Activated gamma-delta T cell (primary cell): Measurements from ENCODE around the gene CMIP.

ENCODE experiments used
- DNase-seq: peaks from one replicate; lab custom pipeline; 2025; lab: John Stamatoyannopoulos, UW

CMIP gene

GRCh38 chr16:81661082-81661481 lies 216.5 kb downstream of the CMIP start:
- DNase-seq: no peak

- DNase-seq: no peak
Observed at GRCh38 chr16:81664153-81664552, 219.5 kb downstream of the CMIP start.

GRCh38 chr16:81665588-81665987 lies 221.0 kb downstream of the CMIP start:
- DNase-seq: no peak

DNA sequence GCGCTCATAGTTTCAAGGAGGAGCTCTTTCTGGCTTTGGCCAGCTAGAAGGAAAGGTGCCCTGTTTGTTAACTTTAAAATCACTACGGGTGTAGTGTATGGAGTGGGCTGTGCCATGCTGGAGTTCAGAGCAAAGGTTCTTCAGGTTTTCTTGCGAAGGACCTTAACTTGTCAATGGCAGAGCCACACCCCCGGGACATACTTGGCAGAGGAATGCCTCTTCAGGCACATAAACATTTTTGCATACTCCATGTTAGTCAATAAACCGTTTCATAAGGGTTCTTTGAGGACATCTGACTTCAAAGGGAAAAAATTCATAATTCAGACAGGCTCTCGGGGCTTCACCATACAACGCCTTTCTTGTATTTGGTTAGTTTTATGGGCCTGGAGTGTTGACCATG lies 221.5 kb downstream of the CMIP start:
- DNase-seq: no peak

GRCh38 chr16:81668243-81669097 lies 223.9 kb downstream of the CMIP start:
- DNase-seq: no peak

DNA sequence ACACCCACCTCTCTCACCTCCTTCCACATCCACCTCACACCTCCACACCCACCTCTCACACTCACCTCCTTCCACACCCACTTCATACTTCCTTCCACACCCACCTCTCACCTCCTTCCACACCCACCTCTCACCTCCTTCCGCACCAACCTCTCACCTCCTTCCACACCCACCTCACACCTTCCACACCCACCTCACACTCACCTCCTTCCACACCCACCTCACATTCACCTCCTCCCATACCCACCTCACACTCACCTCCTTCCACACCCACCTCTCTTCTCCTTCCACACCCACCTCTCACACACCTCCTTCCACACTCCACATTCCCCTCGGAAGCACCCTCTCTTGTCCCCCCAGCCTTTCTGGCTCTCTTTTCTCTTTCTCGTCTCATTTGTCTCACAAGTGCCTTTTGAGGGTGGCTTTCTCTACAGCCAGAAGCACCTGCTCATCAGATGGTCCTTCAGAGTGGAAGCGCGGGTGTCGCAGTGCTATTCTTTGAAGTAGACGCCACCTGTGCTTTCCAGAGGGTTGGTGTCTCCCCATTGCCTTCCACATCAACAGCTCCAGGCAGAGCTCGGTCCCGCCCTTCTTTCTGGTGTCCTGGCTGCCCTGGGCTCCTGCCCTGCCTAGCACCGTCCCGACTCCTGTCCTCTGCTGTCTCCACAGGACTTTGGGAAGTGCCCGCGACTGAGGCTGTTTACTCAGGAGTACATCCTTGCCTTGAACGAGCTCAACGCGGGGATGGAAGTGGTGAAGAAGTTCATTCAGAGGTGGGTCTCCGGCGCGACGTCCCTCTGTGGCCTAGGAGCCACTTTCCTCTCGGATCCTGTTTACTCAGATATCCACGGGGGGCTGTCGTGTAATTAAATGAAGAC lies 225.1 kb downstream of the CMIP start:
- no peak for DNase-seq

DNA sequence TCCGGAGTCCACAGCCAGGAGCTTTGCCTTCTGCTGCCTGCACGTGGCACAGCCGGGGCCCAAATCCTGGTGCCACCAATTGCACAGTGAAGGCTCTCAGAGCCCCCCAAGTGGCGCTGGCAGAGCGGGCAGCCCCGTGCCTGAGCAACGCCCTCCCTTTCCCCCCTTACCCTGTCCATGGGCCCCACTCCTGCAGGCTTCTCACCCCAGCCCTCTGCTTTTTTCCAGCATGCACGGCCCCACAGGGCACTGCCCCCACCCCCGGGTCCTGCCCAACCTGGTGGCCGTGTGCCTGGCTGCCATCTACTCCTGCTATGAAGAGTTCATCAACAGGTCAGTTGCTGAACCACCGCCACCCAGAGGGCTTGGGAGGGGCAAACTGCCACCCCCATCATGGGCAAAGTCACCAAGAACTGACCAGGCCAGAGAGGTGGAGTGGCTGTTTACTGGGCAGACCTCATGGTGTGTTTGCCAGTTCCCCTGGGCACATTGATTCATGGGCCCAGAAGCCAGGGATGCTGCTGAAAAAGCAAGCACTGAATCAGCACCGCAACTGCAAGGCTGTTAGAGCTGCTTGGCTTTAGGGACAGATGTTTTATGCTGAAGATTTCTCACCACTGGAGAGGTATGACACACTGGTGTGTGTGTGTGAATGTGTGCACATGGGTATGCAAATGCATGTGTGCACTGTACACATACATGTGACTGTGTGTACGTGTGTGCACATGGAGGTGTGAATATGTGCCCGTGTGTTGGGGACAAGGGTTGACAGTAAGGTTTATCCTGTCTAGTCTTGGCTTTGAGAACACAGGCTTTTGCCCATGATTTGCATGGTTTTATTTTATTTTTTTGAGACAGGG lies 227.4 kb downstream of the CMIP start:
- DNase-seq: no peak

DNA sequence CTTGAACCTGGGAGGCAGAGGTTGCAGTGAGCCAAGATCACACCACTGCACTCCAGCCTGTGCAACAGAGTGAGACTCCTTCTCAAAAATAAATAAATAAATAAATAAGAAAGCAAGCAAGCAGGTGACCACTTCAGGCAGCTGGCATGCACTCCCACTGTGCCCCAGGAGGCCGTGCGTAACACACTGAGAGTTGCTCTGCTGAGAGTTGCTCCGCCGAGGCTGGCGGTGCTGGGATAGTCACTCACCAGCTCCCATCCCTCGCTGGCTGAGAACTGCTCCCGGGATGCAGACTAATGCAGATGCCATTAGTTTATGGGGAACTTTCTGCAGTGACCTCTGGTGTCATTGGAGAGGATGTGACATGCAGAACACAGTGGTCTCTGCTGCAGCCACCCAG lies 228.8 kb downstream of the CMIP start:
- DNase-seq: no peak

GRCh38 chr16:81675662-81676061 lies 231.1 kb downstream of the CMIP start:
- no peak for DNase-seq

DNA sequence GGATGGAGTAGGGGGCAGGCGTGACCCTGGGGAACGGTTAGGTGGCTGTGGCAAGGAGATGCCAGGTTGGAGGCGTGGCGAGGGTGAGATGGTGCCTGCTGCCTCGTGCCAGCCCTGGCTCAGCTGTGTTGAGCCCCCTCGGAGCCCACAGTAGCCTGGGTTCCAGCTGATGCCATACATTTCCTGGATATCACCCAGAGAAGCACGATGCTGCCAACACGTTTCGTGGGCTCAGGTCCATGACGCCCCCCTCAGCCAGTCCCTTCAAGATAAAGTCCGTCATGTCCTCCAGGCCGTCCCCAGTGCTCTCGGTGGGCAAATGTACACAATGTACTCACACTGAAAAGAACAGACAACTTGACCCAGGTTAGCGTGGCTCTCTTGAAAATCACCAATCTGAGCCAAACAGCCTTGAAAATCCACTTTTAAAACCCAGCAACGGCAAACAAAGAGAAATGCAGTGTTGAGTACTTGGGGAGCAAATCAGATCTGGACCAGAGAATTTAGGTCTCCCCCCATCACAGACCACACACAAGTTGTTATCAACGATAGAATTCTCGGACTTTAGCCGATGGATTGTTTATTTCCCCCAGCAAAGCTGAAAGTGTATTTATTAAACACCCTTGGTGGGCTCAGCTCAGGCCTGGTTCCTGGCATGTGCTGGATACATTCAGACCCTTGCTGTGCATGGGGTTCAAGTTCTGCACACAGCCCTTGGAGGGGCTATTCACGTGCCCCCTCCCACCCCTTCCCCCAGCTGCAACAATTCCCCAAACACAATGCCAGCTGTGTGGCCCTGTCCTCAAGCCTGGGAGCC lies 231.7 kb downstream of the CMIP start:
- DNase-seq: no peak

GRCh38 chr16:81676883-81677737 lies 232.5 kb downstream of the CMIP start:
- DNase-seq: no peak

GRCh38 chr16:81678326-81679095 lies 233.9 kb downstream of the CMIP start:
- DNase-seq: no peak

DNA sequence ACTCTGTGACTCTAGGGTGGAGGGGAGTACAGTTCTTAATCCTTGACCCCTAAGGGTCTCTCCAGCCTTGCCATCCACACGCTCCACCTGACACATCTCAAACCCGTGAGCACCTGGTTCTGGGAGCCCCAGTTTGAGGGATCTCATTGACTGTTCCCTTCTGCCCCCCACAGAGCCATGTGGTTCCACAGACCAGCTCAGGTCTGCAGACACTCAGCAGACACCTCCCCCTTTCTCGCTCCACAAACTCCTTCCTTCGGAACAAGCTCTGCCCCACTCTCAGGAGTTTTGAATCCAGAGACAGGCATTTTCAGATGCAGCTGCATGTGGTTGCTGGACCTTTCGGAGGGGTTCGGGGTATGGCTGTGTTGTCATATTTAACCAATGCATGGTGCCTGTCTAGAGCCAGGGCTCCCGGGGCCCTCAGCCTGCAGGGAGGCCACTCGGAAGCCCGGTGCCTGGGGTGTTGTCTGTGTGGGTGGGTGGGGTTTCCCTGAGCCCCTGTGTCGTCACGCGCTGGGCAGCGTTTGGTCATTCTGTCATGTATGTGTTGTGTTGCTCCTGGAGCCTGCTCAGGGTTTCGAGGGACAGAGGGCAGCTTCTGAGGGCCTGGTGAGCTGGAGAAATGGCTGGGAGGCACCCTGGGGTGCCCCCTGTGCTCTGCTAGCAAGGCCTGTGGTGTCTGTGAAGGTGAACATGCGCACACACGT lies 235.3 kb downstream of the CMIP start:
- DNase-seq: no peak

GRCh38 chr16:81680444-81681275 lies 236.1 kb downstream of the CMIP start:
- DNase-seq: no peak

DNA sequence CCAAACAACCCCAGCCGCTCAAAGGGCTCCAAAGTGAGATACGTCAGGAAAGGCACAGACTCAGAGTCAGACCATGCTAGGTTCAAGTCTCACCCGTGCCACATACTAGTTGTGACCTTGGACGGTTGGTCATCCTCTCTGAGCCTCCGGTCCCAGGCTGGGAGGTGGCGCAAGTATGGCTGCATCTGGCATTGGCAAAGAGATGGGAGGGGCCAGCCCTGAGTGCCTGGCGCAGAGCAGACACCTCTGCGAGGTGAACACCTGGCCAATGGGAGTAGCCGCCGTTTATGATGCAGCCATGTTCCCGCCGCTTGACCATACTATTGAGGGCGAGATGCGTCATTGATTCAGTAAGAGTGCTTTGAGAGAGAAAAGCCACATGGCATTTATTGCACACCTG lies 236.7 kb downstream of the CMIP start:
- DNase-seq: no peak

DNA sequence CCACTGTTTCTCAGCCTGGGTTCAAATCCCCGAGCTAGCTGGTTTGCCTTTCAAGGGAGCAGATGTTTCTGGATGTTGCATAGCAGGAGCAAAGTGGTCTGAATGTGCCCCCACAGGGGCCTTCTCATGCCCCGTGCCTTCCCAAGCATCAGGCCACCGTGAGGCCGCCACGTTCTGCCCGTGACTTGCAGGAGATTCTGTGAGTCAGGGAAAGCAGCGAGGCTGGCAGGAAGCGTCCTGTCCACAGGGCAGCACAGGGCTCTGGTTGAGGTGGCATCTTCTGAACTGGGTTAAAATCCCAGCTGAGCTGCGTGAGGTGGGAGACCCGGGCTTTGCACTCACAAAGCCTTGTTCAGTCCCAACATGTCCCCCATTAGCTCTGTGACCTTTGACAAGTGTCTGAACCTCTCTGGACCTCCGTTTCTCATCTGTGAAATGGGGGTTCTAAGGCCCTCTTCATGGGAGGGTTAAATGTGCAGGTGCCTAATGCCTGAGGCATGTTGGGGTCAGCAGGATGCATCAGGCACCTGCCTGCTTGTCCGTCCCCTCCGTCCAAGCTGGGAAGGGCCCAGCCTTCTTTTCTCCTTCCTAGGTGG lies 239.7 kb downstream of the CMIP start:
- DNase-seq: no peak

DNA sequence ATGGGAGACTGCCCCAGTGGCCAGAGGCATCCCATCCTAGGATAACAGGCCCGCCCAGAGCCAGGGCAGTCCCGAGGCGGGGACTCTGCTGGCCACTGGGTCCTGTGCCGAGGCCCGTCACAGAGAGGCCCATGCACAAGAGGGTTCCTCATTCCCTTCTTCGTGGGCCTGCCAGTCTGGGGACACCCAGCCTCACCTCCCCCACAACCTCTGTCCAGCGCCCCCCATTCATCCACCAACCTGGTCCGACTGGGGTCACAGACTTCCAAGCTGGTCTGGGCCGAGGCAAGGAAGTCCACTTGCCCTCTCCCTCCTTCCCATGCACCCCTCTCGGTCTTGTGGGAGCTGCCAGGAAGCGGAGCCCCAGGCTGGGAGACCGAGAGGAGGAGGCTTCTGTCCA lies 240.3 kb downstream of the CMIP start:
- DNase-seq: no peak
